ENCODE results near the gene PHC2. TPM values are rescaled to one million over a fixed set of nuclear protein-coding genes. Genes with fewer than 3 reads are reported as not detected.
A peak's percentile ranks its signal among the peaks of the same experiment; 100 is the strongest.
"Not testable (repeated sequence)": the region's sequence is repeated elsewhere in the genome, so short reads cannot be mapped to it uniquely, and the experiment has no call there.

Gene PHC2
- total RNA-seq, 1 donor from 2014 or later: 105 TPM

DNA sequence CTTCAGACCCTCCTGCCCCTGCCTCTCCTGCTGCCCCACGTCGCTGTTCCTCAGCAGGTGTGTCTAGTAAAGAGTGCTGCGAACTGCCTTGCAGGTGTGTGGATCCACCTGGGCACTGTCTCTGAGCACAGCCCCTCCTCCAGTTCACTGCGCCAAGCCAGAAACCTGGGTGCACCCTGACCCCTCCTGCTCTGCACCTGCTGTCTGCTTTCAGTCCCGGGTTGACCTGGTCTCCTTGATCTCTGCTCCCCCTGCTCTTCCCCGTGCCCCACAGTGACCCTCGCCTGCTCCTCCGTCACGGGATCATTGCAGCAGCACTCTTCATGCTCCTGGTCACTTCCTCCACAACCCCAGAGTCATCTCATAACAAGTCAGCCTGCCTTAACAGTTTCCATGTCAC is 116.5 kb downstream of the PHC2 start:
- no peak for DNase-seq
- H3K27me3 ChIP-seq (ENCODE audit: low read depth): no peaks in the 10 kb centered on the region
- TF ChIP-seq, protein P1, sequence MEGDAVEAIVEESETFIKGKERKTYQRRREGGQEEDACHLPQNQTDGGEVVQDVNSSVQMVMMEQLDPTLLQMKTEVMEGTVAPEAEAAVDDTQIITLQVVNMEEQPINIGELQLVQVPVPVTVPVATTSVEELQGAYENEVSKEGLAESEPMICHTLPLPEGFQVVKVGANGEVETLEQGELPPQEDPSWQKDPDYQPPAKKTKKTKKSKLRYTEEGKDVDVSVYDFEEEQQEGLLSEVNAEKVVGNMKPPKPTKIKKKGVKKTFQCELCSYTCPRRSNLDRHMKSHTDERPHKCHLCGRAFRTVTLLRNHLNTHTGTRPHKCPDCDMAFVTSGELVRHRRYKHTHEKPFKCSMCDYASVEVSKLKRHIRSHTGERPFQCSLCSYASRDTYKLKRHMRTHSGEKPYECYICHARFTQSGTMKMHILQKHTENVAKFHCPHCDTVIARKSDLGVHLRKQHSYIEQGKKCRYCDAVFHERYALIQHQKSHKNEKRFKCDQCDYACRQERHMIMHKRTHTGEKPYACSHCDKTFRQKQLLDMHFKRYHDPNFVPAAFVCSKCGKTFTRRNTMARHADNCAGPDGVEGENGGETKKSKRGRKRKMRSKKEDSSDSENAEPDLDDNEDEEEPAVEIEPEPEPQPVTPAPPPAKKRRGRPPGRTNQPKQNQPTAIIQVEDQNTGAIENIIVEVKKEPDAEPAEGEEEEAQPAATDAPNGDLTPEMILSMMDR (IDR thresholded peaks at IDR 0.05): no peak

DNA sequence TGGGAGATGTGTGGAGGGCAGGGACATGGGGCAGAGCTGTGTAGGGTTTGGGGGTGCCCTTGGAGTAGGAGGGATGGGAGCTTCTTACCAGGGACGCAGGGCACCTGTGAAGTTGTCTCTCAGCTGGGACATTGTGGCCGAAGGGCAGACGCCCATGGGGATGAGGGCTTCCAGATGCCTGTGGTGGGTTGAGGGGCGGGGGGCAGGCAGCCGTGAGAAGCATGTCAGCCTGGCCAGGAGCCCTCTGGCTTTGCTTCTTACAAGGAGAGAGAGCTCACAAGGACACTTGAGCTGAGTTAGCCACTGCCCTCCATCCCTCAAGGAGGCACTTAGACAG is 118.5 kb downstream of the PHC2 start:
- H3K27me3 ChIP-seq (ENCODE audit: low read depth): no peaks in the 10 kb centered on the region
- no peaks in the 10 kb centered on the region for H3K9me3 ChIP-seq
- peak; percentile 23 for DNase-seq
- intact Hi-C loops (cut with DNase I): no loop called here
- TF ChIP-seq, protein P1 (IDR thresholded peaks at IDR 0.05): no peak
- peak; percentile 40 to 56 for ATAC-seq
- no peak overlapping the region for H3K4me3 ChIP-seq
- no peaks in the 10 kb centered on the region for H3K4me1 ChIP-seq
- no peak overlapping the region for H3K27ac ChIP-seq
- no peaks in the 10 kb centered on the region for H3K36me3 ChIP-seq

More for the DNA sequence above, 116.5 kb downstream of the PHC2 start:
- intact Hi-C loops (cut with DNase I): no loop called here
- Histone ChIP-seq H3K4me1 (no peaks in the 10 kb centered on the region), H3K36me3 (no peaks in the 10 kb centered on the region), H3K9me3 (no peaks in the 10 kb centered on the region), H3K27ac (no peak overlapping the region), H3K4me3 (no peak overlapping the region)
- no peak for ATAC-seq

DNA sequence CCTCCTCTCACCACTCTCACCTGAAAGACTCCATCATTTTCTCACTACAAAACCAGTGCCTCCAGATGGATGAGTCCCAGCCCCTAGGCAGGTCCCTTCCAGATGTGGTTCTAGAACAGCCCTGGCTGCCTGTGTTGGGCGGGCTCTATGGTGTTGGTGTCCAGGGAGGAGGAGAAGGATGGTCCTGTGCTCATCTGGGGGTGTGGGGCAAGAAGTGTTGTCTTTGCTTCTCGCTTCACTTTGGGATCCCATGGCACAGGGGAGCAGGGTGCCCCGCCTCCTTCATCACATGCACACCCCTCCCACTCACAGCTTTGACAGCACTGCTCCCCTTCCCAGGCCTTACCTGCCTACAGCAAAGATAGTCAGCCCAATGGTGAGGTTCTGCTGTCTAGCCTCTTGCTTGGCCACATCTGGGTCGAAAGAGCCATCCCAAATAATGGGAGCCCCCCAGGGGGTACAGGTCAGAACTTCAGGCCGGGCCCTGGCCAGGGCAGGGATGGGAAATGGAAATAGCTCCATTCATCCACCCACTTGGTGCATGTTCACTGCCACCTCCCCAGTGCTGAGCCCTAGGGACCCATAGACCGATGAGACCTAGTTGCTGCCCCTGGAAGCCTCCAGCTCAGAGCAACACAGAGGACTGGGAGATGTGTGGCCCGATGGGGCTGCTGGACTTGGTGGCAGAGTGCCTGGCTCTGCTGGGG is 119.0 kb downstream of the PHC2 start:
- Histone ChIP-seq H3K4me1 (peaks cover 4% of the 10 kb centered on the region), H3K36me3 (no peaks in the 10 kb centered on the region), H3K27me3 (ENCODE audit: low read depth) (peaks cover 4% of the 10 kb centered on the region), H3K4me3 (no peak overlapping the region), H3K27ac (no peak overlapping the region), H3K9me3 (no peaks in the 10 kb centered on the region)
- intact Hi-C loops (cut with DNase I): no loop called here
- TF ChIP-seq, protein P1 (IDR thresholded peaks at IDR 0.05): no peak
- DNase-seq (no peak), ATAC-seq (peak in 1 of 2 donors; percentile 4)

DNA sequence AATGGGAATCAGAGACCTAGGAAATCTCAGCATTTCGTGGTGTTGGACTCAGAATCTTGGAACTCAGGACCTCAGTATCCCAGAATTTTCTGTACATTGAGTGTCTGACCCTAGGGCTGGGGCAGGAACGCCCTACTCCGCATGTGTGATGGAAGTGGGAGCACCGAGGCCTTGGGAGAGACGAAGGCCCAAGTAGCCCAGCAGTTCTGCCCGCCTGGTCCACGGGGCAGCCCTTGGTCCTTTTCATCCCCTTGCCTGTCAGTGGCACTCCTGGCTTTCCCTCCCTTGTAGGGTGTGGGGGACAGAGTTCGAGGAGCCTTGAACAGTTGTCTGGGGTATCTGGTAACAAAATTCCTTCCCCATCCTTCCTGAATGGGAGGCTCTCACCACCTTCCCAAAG is 120.2 kb downstream of the PHC2 start:
- TF ChIP-seq, protein P1 (IDR thresholded peaks at IDR 0.05): no peak
- ATAC-seq (no peak), DNase-seq (no peak)
- Histone ChIP-seq H3K36me3 (no peaks in the 10 kb centered on the region), H3K9me3 (no peaks in the 10 kb centered on the region), H3K4me1 (peaks cover 13% of the 10 kb centered on the region), H3K27me3 (ENCODE audit: low read depth) (peaks cover 14% of the 10 kb centered on the region), H3K27ac (no peak overlapping the region), H3K4me3 (no peak overlapping the region)
- intact Hi-C loops (cut with DNase I): no loop called here

DNA sequence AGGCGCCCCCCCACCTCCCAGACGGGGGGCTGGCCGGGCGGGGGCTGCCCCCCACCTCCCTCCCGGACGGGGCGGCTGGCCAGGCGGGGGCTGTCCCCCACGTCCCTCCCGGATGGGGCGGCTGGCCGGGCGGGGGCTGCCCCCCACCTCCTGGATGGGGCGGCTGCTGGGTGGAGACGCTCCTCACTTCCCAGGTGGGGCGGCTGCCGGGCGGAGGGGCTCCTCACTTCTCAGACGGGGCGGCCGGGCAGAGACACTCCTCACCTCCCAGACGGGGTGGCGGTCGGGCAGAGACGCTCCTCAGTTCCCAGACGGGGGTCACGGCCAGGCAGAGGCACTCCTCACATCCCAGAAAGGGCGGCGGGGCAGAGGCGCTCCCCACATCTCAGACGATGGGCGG is 121.5 kb downstream of the PHC2 start:
- H3K36me3 ChIP-seq; H3K27ac ChIP-seq; ATAC-seq; DNase-seq; intact Hi-C loops (cut with DNase I); H3K4me3 ChIP-seq; H3K9me3 ChIP-seq: not testable (repeated sequence)
- Histone ChIP-seq H3K4me1 (peaks cover 13% of the 10 kb centered on the region), H3K27me3 (ENCODE audit: low read depth) (peaks cover 14% of the 10 kb centered on the region)

DNA sequence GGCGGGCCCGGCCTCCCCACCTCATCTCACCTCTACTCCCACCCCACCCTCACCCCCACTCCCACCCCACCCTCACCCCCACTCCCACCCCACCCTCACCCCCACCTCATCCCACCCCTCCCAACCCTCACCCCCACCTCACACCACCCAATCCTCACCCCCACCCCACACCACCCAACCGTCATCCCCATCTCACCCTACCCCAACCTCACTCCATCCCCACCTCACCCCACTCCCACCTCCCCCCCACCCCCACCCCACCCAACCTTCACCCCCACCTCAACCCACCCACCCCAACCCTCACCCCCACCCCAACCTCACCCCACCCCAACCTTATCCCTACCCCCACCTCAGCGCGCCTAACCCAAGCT is 123.4 kb downstream of the PHC2 start:
- ATAC-seq (no peak), DNase-seq (no peak)
- TF ChIP-seq, protein P1 (IDR thresholded peaks at IDR 0.05): no peak
- no peaks in the 10 kb centered on the region for H3K9me3 ChIP-seq
- H3K4me1 ChIP-seq: peaks cover 13% of the 10 kb centered on the region
- no peak overlapping the region for H3K27ac ChIP-seq
- H3K4me3 ChIP-seq: no peak overlapping the region
- H3K36me3 ChIP-seq: no peaks in the 10 kb centered on the region
- peaks cover 14% of the 10 kb centered on the region for H3K27me3 ChIP-seq (ENCODE audit: low read depth)
- intact Hi-C loops (cut with DNase I): no loop called here
